Activated CD4-positive, CD25-positive, alpha-beta regulatory T cell (primary cell): ENCODE measurements around the gene KCNQ1.

Experiments
- DNase-seq, 4 experiments: peaks; one replicate each; lab custom pipeline; 2025; lab: John Stamatoyannopoulos, UW

KCNQ1 gene

GRCh38 chr11:2777871-2778629 lies 333.2 kb downstream of the KCNQ1 start:
- DNase-seq: no peak

GRCh38 chr11:2778630-2779498 lies 334.1 kb downstream of the KCNQ1 start:
- DNase-seq: no peak

GRCh38 chr11:2779499-2779980 lies 334.7 kb downstream of the KCNQ1 start:
- no peak for DNase-seq

DNA sequence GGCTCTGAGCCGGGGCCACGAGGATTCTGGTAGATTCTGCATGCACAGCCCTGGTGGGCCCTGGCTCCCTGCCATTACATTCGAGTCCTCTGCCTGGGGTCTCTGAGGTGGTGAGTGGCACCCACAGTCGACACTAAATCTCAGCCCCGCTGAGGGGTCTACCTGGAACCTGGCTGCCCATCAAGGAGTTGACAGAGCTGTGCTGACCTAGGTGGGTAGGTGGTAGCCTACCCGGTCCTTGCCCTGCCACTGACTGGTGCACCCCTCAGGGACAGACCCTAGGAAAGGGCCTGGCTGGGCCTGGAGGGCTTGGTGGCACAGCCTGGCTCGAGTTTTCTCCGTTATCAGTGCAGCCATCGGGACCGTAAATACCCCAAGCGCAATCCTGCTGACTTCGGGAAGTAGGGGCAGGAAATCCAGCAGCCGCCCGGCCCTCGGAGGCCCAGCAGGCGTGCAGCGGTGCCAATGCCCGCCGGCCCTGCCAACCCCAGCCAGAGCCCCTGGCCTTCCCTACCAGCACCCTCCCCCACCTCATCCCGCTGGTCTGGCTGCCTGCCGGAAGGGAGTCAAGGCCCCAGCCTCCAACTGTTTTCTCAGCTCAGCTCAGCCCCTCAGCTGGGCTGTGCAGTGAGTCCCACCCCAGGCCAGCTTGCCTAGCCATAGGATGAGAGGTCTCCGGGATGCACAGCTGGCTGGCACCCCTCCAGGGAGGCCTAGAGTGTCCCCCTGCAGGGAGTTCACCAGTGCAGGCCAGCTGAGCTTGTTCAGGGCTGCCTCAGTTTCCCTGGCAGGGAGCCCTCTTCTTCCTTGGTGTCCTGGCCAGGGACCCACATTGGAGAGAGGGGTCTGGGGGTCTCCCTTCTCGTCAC lies 335.4 kb downstream of the KCNQ1 start:
- no peak for DNase-seq

GRCh38 chr11:2780850-2781407 lies 336.1 kb downstream of the KCNQ1 start:
- DNase-seq: no peak

GRCh38 chr11:2781408-2782274 lies 336.8 kb downstream of the KCNQ1 start:
- DNase-seq: no peak

DNA sequence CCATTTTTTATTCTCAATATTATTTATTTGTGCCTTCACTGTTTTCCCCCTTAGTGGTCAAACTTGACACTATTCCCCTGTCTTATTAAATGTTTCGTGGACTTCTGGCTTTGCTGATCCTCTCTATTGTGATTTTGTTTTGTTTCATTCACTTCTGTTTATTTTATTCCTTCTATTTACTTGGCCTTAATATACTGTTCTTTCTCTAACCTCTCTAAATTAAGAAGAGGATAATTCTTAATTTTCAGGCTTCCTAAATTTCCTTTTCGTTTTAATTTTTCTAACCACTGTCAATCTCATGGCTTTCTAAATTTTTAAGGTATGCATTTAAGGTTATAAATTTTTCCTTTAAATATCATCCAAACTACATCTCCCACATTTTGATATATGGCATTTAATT lies 338.0 kb downstream of the KCNQ1 start:
- no peak for DNase-seq

GRCh38 chr11:2783536-2784082 lies 338.8 kb downstream of the KCNQ1 start:
- DNase-seq: no peak

GRCh38 chr11:2787816-2788167 lies 343.0 kb downstream of the KCNQ1 start:
- no peak for DNase-seq

DNA sequence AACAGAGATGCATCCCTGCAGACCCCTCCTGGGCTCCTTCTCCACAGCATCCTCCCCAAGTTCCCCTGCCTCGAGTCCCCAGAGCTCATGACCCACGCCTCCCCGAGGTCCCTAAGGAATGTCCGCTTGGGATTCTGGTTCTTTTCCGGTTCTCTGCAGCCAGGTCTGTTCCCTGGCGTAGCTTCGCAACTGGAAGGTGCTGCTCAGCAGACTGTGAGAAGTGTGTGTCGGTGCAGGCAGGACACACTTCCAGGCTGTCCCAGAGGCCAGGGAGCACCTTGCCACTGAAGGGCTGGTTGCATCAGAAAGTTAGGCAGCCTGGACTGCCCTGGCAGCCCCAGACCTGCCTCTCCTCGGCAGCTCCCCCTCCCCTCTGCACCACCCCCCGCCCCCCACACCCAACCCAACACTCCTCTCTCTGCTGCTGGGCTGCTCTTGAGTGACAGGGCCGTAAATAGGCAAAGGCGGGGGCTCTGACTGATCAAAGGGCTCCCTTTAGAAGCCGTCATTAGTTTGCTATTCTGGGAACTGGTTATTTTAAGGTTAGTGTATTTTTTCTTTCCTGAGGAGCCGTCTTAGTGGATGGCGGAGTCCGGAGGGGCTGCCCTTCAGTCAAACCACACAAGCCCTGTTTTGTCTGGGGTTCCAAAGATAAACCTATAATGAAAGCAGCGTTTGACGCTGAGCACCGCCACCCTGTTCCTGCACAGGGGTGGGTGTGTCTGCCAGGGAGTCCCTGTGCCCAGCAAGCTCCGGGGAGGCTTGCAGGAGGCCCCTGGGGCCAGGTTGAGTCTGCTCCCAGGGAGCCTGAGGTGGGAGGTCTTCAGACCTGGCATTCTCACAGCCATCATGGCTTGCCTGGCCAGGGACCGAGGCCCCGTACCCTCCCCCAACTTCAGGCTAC lies 343.6 kb downstream of the KCNQ1 start:
- no peak for DNase-seq

DNA sequence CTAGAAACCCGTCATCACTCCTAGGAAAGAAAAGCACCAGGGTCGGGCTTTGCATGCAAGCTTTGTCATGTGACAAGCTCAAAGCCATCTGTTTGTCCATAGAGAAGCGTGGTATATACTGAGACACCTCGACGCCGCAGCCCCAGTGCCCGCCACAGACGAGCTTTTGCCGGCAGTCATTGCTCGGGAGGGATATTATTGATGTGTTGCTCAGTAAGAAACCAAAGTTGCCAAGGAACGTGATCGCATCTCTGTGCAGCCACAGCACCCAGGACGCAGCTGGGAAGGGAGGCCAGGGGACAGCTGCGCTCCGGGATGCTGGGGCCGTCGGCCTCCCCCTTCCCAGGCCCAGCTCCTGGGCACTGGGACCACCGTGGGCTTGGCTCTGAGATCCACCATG lies 344.5 kb downstream of the KCNQ1 start:
- no peak for DNase-seq

DNA sequence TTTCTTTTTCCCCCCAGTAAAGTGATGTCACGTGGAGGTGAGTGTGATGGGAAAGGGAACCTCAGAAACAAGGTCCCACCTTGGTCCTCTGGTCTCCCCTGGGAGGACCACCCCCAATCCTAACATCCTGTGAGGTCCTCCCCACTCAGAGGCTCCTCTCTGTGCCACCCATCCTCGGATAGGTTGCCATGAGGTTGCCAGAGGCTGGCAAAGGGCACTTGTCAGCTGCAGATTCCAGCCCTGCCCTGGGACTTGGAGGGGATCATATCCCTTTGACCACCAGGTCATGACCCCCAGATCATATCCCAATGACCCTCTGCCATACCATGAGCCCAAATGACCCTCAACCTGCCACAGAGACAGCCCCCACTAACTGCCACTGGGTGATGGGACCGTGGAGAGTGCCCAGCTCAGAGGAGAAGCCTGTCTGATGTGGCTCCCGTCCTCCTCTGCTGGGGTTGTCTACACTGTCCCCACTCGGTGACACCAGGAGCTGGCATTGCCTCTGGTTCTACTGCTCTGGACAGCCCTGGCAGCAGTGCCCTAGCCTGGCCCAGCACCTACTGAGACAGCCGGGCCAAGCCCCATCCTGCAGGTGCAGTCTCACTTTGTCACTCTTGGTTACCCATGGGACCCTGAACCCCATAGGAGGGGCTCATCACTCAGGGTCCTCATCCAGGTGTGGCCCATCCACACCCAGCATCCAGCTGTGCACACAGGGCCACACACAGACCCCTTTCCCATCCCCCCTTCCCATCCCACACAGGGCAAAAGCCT lies 345.2 kb downstream of the KCNQ1 start:
- no peak for DNase-seq

DNA sequence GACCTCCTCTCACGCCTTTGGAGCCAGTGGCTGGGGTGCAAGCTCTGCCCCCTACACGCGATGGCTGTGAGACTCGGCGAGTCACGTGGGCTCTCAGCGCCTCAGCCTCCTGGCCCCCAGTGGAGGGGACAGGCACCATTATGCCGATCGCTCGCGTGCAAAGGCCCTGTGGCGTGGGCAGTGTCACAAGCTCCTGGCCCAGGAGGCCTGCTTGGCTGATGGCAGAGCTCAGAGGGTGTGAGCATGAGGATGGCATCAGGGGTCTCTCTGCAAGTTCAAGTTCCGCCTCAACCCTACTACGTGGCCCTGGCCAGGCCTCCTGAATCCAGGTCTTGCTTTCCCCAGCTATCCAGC lies 345.7 kb downstream of the KCNQ1 start:
- no peak for DNase-seq

GRCh38 chr11:2791139-2791520 lies 346.3 kb downstream of the KCNQ1 start:
- no peak for DNase-seq

DNA sequence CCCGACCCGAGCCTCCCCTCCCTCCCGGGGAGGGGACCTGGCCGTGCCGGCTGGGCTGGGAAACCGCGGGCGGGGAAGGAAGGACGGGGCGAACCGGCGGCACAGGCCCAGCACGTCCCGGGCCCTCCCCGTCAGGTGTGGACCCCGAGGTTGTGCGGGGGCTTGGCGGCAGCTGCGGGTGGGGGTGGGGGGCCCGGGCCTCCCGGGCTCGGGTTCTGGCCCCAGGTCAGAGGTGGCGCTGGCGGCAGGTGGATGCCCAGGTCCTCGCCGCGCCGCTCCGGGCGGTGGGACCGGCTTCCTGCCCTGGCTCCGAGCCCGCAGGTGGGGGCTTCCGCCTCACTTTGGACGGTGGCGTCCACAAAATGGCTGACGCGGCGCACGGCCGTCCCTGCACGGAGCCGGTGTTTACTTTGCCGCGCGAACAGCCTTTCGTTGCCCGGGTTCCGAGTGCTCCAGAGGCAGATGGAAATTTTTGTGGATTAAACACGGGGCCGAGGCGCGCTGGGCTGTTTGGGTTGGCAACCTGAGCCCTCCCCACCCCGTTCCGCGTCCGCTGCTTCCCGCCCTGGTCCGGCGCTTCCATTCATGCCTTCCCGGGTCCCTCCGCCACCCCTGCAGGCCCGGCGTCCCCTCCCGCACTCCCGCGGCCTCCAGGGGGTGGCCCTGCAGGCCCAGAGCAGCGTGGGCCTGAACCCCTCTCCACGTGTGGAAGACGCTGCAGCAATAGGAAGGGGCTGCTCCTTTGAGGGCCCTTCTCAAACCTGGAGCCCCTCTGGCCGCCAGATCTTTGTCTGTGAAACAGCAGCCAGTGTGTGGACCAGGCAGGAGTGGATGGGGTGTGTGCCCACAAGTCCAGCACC lies 346.9 kb downstream of the KCNQ1 start:
- peak in 1 of 4 experiments; percentile 16 for DNase-seq

DNA sequence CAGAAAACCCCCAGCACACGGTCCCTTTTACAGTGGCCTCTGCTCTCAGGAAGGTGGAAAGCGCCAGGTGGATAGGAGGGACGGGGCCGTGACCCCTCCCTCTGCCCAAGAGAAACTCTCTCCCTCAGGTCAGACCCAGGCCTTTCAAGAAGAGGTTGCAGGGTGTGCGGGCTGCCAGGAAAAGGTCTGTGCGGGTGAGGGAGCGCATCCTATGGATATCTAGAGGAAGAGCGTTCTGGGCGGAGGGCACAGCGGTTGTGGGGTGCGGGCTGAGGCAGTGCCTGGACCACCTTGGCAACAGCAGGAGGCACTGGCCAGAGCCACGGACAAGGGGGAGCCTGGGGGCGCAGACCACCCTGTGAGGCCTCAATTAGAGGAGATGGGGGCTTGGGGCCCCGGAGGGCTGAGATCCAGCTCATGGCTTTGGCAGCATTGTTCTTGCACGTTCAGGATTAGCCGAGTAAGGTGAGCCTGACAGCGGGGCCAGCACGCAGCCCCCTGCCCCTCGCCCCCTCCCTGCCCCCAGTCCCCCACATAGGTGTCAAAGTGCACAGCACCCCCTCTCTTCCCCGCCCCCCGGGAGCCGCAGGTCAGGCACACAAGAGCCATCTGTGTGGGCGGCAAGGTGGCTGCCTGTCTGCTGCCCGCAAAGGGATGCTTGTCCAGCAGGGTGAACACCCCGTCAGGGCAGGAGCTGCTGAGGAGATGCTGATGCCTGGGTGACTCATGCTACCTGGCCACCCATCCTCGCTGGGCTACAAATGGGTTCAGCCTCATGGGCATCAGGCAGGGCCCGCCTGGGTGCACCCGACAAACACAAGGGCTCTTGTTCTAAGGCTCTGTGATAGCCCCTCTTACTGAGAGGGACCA lies 347.8 kb downstream of the KCNQ1 start:
- DNase-seq: no peak

GRCh38 chr11:2793701-2794045 lies 348.9 kb downstream of the KCNQ1 start:
- DNase-seq: no peak
